Renal cortex interstitium (tissue), 11 donors: ENCODE measurements around the gene ENKD1. TPM values are rescaled to one million over a fixed set of nuclear protein-coding genes. Genes with fewer than 3 reads are reported as not detected.

Experiments used
- DNase-seq, 11 donors: peaks; one replicate each; pipeline ENCODE4 v3.0.0-alpha.2; 2013; ENCODE audit warnings: low read depth in 9 of 11, low spot score in 4 of 11; ENCODE audit errors: extremely low read depth in 1 of 11
- polyA plus RNA-seq, 3 donors: library from polyadenylated mRNA; unstranded; fragments of 120-200 nt; gene quantifications; one replicate each; pipeline ENCODE4 v1.2.1, GENCODE V29; 2013; ENCODE audit not compliant: insufficient read length in 3 of 3

Gene ENKD1
- polyA plus RNA-seq, 3 donors: 20.2 to 34.6 (median 25.7) TPM

- no peak for DNase-seq
Observed at GRCh38 chr16:67656344-67657016, 10.1 kb downstream of the ENKD1 start.

GRCh38 chr16:67655363-67655762, 11.2 kb downstream of the ENKD1 start:
- DNase-seq: no peak

- DNase-seq: no peak
Observed at GRCh38 chr16:67654403-67654911, 12.1 kb downstream of the ENKD1 start.

- DNase-seq: no peak
Observed at GRCh38 chr16:67653789-67654402, 12.7 kb downstream of the ENKD1 start.

GRCh38 chr16:67653128-67653788, 13.3 kb downstream of the ENKD1 start:
- DNase-seq: no peak

GRCh38 chr16:67652578-67653127, 13.9 kb downstream of the ENKD1 start:
- DNase-seq: no peak

DNA sequence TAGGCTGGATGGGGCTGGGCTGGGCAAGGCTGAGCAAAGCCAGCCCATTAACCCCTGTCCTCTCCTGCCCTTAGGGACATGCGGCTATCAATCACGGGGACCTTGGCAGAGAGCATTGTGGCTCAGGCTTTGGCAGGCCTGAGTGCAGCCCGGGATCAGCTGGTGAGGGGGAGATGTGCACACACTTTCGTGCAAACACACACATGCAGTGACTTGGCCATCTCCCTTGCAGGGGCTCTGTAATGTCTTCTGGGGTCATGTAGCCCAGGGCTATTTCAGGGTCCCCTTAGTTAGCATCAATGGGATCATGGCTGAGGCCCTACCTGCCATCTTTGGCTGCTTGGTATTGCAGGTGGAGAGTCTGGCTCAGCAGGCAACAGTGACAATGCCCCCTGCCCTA, 14.7 kb downstream of the ENKD1 start:
- no peak for DNase-seq

- DNase-seq: no peak
Observed at GRCh38 chr16:67651039-67651438, 15.5 kb downstream of the ENKD1 start.

- no peak for DNase-seq
Observed at GRCh38 chr16:67650023-67650422, 16.5 kb downstream of the ENKD1 start.

- no peak for DNase-seq
Observed at GRCh38 chr16:67649494-67649931, 17.0 kb downstream of the ENKD1 start.

- no peak for DNase-seq
Observed at GRCh38 chr16:67648764-67649407, 17.7 kb downstream of the ENKD1 start.

- no peak for DNase-seq
Observed at GRCh38 chr16:67648088-67648763, 18.3 kb downstream of the ENKD1 start.

GRCh38 chr16:67647681-67648080, 18.9 kb downstream of the ENKD1 start:
- no peak for DNase-seq

- no peak for DNase-seq
Observed at GRCh38 chr16:67647111-67647651, 19.4 kb downstream of the ENKD1 start.

DNA sequence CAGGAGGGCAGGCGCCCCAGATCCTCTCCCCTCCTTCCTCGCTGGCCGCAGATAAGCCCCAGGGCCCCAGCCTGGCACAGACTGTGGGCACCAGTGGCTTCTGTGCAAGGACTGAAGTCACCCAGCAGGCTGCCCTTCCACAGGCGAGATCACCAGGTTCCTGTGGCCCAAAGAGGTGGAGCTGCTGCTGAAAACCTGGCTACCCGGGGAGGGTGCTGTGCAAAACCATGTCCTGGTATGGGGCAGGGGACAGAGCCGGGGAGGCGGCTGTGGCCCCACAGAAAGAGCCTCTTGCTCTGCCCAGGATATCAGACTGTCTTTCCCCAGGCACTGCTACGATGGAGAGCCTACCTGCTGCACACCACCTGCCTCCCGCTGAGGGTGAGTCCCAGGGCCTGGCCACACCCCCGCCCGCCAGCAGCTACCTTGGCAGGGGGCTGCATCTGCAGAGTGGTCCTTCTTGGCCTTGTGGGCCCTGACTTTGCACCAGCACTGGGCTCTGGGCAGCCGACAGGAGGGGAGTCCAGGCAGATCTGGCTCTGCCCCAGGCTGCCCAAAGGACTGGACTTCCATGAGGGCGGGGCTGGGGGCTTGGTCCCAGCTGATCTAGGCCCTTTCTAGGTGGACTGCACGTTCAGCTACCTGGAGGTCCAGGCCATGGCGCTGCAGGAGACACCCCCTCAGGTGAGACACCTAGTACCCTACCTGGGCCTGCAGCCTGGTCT, 21.0 kb downstream of the ENKD1 start:
- DNase-seq: no peak

DNA sequence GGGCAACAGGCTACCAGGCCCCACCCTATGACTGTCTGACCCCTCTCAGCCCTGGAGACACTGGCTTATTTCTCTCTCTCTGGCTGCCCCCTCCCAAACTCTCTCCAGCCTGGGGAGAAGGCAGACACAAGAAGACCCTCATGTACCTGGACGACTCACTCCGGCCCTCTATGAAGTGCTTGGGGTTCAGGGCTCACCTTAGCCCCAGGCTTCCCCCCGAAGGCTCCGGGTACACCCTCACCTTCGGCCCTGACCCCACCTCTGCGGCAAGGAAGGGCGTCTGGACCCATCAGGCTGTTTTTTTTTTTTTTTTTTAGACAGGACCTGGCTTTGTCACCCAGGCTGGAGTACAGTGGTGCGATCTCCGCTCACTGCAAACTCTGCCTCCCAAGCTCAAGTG, 22.5 kb downstream of the ENKD1 start:
- DNase-seq: no peak

DNA sequence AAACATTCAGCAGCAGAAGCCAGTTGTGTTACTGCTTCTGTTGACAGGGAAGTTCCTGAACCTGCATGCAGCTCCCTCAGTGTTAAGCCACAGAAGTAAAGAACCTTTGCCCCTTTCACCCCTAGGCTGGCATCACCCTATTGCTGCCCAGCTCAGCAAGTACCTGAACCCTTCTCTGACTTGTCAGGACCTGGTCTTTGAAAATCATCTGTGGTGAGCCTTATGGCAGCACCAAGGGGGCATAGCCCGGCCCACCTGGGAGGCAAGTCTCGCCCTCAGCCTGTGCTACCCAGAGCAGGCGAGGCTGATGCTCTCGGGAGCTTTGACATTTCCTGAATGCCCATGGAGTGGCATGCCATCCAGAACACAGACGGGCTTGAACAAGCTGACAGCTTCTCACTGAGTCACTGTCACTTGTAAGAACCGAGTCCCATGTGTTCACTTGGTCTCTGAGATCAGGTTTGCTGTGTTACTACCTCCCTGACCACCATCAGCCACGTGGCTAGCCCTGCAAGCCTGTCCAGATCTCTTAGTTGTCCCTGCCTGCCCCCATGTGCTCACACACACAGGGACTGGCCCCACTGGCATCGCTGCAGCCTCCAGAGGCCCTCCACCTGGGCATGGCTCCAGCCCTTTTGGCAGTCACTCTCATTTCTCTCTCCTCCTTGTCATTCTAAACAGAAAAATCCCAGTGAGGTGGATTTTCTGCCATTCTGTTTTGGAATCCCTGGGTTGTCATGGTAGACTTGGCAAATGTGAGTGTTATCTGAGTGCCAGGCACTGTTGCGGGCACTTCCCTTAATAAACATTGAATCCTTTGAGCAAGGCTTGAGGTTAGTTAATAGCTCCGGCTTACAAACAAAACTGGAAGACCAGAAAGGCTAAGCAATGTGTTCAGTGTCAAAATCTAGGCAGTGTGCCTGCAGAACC, 24.5 kb downstream of the ENKD1 start:
- no peak for DNase-seq
